HG03354 (cell line): Measurements from ENCODE around the gene HPGDS.

Source experiments
- ATAC-seq: cut with Tn5 transposase; IDR thresholded peaks from one replicate; pipeline ENCODE4 v1.9.1; 2021; ENCODE audit warnings: mild to moderate bottlenecking; ENCODE audit not compliant: unreplicated experiment, poor library complexity, severe bottlenecking

Gene HPGDS

GRCh38 chr4:94274912-94275311 is 67.7 kb downstream of the HPGDS start:
- ATAC-seq = no peak

GRCh38 chr4:94271248-94271647 is 71.4 kb downstream of the HPGDS start:
- ATAC-seq = no peak

- no peak for ATAC-seq
These were observed 75.6 kb downstream of the HPGDS start for GRCh38 chr4:94267037-94267436.

GRCh38 chr4:94262163-94263016 is 80.2 kb downstream of the HPGDS start:
- no peak for ATAC-seq

- peak; percentile 43 for ATAC-seq
These were observed 85.8 kb downstream of the HPGDS start for GRCh38 chr4:94256828-94257227.

GRCh38 chr4:94256144-94256783 is 86.4 kb downstream of the HPGDS start:
- peak; percentile 43 for ATAC-seq

GRCh38 chr4:94253036-94253435 is 89.6 kb downstream of the HPGDS start:
- no peak for ATAC-seq

GRCh38 chr4:94251094-94251493 is 91.5 kb downstream of the HPGDS start:
- ATAC-seq = no peak
